GM21381 (cell line): ENCODE results near the gene PHF1.
"Not testable (repeated sequence)": the region's sequence is repeated elsewhere in the genome, so short reads cannot be mapped to it uniquely, and the experiment has no call there.

Experiments
- ATAC-seq: cut with Tn5 transposase; IDR thresholded peaks from one replicate; pipeline ENCODE4 v1.9.1; 2021; ENCODE audit warnings: mild to moderate bottlenecking, moderate library complexity; ENCODE audit not compliant: unreplicated experiment

The PHF1 gene

DNA sequence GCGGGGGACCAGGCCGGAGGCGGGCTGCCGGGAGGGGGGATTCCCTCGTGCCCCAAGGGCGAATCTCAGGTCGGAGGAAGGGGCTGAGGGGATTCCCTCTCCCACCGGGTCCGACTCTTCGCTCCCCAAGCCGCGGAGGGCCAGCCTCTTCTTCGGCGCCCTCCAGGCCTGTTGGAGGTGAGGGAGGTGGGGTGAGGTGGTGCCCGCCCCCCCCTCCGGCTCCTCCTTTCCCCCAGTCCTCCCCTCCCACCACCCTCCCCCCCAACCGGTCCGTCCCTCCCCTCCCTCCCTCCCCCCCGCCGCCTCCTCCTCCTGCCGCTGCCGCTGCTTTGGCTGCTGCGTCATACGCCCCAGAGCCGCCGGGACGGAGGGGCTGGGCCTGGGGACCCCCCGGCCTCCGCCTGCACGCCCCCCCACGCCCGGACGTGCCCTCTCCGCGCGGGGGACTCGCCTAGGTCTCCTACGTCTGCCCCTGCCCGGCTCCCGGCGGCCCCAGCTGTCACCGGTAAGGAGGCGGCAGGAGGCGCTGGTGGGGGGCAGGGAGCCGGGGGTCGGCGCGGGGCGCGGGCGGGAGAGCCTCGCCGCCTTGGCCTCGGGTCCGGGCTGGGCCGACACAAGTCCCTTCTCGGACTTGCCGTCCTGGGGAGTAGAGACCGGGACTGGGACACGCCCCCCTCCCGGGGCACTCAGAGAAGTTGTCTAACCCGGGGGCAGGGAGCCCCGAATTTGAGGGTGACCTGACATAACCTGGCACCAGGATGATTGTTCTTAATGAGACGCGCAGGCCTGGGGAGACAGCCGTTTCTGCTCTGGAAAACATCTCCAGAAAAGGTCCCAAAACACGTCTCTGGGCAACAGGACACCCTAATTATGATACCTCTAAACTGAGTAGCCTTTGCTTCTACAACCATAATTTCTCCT, at the start of gene PHF1:
PHF1 (plus strand) TSS at position 304 of the 921 bp plus-strand sequence. CDS start 1,250 bp downstream, outside the sequence.
- no peak for ATAC-seq

DNA sequence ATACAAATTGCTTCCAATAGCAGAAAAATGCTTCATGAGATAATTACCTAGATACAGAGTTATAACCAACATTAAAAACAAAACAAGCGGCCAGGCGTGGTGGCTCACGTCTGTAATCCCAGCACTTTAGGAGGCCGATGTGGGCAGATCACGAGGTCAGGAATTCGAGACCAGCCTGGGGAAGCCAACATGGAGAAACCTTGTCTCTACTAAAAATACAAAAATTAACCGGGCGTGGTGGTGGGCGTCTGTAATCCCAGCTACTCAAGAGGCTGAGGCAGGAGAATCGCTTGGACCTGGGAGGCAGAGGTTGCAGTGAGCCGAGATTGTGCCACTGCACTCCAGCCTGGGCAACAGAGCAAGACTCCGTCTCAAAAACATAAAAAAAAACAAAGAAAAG, 47.3 kb upstream of the PHF1 start:
- ATAC-seq, result not testable (repeated sequence)

DNA sequence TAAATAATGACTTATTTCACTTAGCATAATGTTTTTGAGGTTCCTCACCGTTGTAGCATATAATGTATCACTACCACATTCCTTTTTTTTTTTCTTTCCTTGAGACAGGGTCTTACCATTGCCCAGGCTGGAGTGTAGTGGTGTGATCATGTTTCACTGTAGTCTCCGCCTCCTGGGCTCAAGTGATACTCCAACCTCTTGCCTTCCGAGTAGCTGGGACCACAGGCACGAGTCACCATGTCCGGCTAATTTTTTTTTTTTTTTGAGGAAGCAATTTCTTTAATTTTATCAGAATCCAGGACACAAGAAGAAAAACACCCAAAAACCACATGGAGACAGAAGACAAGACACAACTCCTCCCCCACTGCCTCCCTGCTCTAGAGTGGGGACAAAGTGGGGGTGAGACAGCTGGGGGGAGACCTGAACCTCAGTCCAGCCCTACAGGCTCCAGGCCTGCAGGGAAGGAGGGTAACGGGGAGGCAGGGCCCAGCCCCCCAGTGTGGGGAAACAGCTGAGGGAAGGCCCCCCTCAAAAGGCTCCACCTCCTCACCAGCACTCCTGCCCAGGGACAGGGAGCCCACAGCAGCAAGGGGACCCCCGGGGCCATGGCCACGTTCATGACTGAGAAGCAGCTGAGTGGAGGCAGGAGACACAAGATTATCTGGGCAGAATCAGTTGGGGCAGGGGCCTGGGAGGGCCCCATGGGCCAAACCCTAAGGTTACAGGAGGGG, 46.2 kb upstream of the PHF1 start:
- not testable (repeated sequence) for ATAC-seq

DNA sequence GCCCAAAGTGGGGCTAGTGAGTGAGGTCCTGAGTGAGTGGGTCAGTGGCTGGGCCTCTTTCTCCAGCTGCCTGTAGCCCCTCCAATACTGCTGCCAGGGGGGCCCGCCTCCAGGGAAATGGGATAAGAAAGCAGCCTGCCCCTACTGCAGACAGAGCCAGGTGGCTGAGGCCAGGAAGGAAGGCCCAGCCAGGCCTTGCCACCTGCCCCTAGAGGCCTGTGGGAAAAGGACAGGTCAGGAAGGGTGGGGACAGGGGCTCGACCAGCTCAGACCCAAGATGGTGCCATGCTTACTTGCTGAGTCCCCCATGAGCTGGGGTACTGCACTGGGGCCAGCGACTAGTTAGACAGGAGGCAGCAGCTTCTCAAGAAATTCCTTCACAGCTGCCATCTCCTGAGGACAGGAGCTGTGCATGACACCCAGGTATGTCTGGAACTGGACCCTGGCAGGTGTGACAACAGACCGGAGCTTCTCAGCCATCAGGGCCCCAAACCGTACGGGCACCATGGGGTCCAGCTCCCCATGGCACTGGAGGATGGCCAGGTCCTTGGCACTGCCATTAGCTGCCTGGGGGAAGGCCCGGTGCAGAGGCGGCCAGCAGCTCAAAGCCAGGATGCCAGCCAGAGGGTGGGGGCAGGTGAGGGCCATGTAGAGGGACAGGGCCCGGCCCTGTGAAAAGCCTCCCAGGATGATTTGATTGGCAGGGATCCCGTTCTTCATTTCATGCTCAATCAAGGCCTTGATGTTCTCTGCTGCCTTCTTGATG, 45.4 kb upstream of the PHF1 start:
- not testable (repeated sequence) for ATAC-seq

- ATAC-seq, result no peak
Measured at GRCh38 chr6:33367009-33367714, 43.7 kb upstream of the PHF1 start.

- not testable (repeated sequence) for ATAC-seq
Measured at GRCh38 chr6:33367715-33368025, 43.1 kb upstream of the PHF1 start.

GRCh38 chr6:33371901-33372300, 38.9 kb upstream of the PHF1 start:
- not testable (repeated sequence) for ATAC-seq

DNA sequence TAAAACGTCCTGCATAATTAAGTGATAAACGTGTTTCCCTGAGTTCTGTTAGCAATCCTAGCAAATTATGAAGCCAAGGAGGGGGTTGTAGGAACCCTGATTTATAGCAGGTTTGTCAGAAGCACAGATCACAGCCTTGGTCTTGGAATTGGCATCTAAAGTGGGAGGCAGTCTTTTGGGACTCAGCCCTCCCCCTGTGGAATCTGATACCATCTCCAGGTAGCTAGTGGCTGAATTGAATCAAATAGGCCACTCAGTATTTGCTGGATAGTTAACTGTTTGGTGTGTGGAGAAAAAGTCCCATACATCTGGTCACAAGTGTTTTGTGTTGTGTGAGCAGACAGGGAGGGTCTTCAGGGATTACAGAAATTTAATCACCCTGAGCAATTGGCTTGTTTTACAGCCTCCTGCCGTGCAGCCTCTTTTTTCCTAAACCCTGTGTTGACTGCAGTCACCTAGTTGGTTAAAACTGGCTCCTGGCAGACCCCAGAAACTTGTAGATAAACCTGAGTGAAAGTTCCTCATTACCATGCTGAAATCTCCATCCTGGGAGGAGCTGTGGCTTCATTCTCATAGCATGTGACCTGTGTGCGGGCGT, 38.2 kb upstream of the PHF1 start:
- no peak for ATAC-seq

DNA sequence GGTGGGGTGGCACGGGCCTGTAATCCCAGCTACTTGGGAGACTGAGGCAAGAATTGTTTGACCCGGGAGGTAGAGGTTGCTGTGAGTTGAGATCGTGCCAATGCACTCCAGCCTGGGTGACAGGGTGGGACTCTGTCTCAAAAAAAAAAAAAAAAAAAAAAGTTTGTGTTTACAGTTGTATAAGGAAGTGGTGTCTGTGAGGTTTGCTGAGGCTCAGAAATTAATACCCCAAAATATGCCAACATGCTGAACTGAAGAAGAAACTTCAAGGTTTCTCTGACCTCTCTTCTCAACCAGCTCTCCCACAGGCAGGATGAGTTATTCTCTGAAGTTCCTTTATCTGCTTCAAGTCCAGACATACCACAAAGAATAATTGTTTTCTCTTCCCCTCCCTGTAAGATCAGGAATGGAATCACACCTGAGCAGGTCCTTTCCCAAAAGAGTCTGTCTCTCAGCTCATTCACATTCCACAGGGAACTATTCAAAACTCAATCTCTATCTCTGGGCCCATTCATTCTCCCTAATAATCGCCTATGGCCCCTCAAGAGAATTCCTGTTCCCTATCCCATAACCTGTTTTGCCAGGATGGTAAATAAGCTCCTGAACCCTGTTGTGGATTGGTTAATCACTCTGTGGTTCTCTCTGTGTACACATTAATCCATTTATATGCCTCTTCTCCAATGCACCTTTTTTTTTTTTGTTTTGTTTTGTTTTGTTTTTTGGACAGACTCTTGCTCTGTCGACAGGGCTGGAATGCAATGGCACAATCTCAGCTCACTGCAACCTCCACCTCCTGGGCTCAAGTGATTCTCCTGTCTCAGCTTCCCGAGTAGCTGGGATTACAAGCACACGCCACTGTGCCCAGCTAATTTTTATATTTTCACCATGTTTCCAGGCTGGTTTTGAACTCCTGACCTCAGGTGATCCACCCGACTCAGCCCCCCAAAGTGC, 36.6 kb upstream of the PHF1 start:
- ATAC-seq, result no peak

- no peak for ATAC-seq
Measured at GRCh38 chr6:33375143-33375671, 35.6 kb upstream of the PHF1 start.

- ATAC-seq, result no peak
Measured at GRCh38 chr6:33377171-33377570, 33.6 kb upstream of the PHF1 start.

DNA sequence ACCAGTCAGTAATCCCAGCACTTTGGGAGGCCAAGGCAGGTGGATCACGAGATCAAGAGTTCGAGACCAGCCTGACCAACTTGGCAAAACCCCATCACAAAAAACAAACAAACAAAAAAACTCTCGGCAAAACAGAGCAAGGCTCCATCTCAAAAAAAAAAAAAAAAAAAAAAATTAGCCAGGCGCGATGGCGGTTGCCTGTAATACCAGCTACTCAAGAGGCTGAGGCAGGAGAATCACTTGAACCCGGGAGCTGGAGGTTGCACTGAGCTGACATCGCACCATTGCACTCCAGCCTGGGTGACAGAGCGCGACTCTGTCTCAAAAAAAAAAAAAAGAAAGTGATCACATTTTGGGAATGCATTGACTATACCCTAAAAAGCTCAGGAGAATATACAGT, 31.6 kb upstream of the PHF1 start:
- ATAC-seq, result not testable (repeated sequence)

GRCh38 chr6:33380272-33380981, 30.4 kb upstream of the PHF1 start:
- no peak for ATAC-seq

GRCh38 chr6:33383427-33384185, 27.2 kb upstream of the PHF1 start:
- ATAC-seq, result no peak

DNA sequence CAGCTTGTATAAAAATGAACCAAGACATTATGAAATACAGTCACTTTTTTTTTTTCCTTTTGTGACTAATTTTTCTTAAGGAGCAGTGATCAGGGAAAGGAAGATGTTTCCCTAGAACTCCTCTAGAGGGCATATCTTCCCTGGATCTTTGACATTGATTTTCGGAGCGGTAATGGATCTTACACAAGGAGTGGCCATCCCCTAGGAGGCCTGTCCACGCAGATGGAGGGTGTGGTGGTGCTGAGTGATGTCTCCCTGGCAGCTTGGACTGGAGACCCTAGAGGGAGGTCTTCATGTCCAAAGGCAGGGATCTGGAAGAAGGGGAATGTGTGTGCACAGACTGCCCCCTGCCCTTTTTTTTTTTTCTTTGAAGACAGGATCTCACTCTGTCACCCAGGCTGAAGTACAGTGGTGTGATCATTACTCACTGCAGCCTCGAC, 26.2 kb upstream of the PHF1 start:
- ATAC-seq, result no peak

- ATAC-seq, result no peak
Measured at GRCh38 chr6:33390173-33390572, 20.6 kb upstream of the PHF1 start.

GRCh38 chr6:33390767-33391277, 20.0 kb upstream of the PHF1 start:
- ATAC-seq, result peak; percentile 8
